Activated naive CD8-positive, alpha-beta T cell (primary cell): ENCODE results near the gene SNX10.

Experiments used
- H3K27ac Mint-ChIP-seq: one replicate; pipeline ENCODE4 v1.8.0; 2021; ENCODE audit warnings: mixed read lengths
- H3K27me3 Mint-ChIP-seq: one replicate; pipeline ENCODE4 v1.8.0; 2021; ENCODE audit warnings: mixed read lengths
- H3K36me3 Mint-ChIP-seq: one replicate; pipeline ENCODE4 v1.8.0; 2021; ENCODE audit warnings: mixed read lengths
- H3K4me1 Mint-ChIP-seq: one replicate; pipeline ENCODE4 v1.8.0; 2021; ENCODE audit warnings: low read depth, mixed read lengths
- H3K4me3 Mint-ChIP-seq: one replicate; pipeline ENCODE4 v1.8.0; 2021; ENCODE audit warnings: mild to moderate bottlenecking, mixed read lengths
- H3K9me3 Mint-ChIP-seq: one replicate; pipeline ENCODE4 v1.8.0; 2021; ENCODE audit warnings: low read depth, mixed read lengths

The SNX10 gene

DNA sequence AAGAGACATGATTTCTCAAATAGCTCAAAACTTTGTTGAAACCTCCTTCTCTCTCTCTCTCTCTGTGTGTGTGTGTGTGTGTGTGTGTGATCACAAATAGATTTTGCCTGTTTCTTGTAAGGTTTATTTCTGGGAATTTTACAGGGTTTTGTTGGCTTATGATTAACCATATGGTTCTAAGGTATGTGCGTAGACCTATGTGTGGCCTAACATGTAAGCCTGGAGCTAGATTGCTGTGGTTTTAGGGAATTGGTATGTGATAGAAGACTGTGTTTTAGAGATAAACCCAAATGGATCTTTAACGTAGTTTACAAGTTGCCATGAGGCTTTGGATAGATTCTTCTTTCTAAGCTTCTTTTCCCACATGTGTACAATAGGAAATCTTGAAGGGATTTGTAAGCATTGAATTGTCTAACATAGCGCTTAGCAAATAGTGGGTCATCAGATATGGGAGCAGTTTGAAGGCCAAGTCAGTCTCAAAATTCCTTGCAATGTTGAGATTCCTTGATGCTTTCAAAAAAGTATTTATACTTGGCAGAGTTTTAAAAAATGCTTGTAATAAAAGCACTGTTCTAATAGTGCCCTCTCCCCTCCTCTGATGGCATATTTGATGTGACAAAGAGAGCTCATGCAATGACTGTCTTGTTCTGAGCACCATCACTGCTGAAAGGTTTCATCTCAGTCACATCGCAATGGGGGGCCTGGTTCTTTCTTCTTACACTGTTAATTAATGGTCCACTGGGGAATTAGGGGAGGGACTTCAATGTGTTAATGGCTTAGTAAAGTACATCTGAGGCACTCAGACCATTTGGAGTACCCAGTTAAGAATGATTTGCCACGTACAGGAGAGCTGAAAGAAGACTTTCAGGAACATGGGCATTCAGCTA is 118.2 kb downstream of the SNX10 start:
- H3K4me3 Mint-ChIP-seq = no peak overlapping the region
- H3K4me1 Mint-ChIP-seq = no peaks in the 10 kb centered on the region
- no peaks in the 10 kb centered on the region for H3K36me3 Mint-ChIP-seq
- H3K27ac Mint-ChIP-seq = no peak overlapping the region
- peaks cover 6% of the 10 kb centered on the region for H3K27me3 Mint-ChIP-seq
- peaks cover 9% of the 10 kb centered on the region for H3K9me3 Mint-ChIP-seq

DNA sequence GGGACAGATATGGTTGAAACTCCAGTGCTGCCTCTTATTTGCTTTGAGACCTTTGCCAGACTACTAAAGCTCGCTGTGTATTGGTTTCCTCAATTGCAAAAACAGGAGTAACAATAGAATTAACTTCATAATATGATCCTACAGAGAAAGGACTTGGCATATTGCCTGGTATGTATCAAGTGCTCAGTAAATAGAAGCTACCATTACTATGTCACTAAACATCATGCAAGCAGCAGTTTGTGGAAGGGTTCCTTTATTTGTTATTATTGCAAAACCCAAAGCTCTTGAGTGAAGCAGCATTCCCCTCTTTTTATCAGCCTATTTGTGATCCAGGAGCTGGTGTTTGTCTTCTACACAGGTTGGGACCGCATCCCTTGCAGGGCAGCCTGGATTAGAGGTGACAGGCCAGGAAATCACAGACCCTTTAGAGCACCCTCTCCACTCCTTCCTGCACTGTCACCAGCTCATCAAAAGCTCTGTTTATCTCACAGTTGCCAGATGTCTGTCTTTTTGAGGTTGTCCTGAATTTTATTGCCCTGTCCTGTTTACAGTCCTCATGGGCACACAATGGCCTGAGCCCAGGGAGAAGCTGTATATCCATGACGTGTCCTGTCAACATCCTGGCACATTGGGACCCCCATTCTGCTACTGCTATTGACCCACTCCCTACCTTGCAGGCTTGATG is 121.5 kb downstream of the SNX10 start:
- H3K27ac Mint-ChIP-seq = no peak overlapping the region
- H3K4me3 Mint-ChIP-seq = no peak overlapping the region
- H3K27me3 Mint-ChIP-seq = peaks cover 5% of the 10 kb centered on the region
- H3K9me3 Mint-ChIP-seq = no peaks in the 10 kb centered on the region
- no peaks in the 10 kb centered on the region for H3K36me3 Mint-ChIP-seq
- no peaks in the 10 kb centered on the region for H3K4me1 Mint-ChIP-seq

DNA sequence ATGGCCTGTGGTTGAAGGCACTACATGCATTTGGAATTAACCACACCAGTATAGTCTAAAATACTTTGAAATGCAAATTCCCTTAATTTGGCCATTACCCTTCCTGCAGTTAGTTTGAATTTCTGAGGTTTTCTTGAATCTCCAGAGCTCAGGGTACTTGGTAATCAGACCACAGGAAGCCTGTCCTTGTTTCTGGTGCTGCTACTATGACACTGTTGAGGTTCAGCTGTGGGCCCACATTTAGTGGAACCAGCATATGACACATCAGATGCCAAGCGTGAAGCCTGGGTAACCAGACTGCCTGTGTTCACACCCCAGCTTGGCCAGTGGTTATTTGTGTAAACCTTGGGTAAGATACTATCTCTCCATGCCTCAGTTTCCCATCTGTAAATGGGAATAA is 124.3 kb downstream of the SNX10 start:
- Mint-ChIP-seq H3K9me3 (no peaks in the 10 kb centered on the region), H3K4me3 (no peak overlapping the region), H3K27ac (no peak overlapping the region), H3K36me3 (no peaks in the 10 kb centered on the region), H3K27me3 (peaks cover 5% of the 10 kb centered on the region), H3K4me1 (no peaks in the 10 kb centered on the region)

DNA sequence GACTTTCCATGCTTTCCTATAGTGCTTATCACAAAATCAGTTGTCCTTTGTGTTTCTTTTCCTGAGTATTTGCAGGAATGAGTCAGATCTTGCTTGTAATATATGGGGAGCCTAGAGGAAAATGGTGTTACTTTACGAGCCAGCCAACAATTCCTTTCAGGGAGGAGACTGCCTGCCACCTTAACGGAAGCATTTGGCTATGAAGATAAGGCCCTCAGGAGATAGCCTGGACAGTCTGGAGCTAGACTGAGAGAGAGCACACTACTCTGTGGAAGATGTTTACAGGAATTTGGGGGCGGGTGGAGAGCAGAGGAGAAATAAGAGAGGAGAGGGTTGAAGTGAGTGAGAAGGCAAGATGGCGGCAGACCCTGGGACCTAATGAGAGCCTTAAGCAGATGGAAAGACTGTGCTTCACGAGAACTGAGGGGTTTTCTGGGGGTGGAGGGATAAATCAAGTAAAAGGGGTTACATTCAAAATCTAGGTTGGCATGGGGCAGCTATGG is 126.3 kb downstream of the SNX10 start:
- H3K9me3 Mint-ChIP-seq = no peaks in the 10 kb centered on the region
- H3K36me3 Mint-ChIP-seq = no peaks in the 10 kb centered on the region
- H3K27me3 Mint-ChIP-seq = peaks cover 5% of the 10 kb centered on the region
- H3K4me3 Mint-ChIP-seq = no peak overlapping the region
- no peaks in the 10 kb centered on the region for H3K4me1 Mint-ChIP-seq
- no peak overlapping the region for H3K27ac Mint-ChIP-seq

- Mint-ChIP-seq H3K4me1 (no peaks in the 10 kb centered on the region), H3K9me3 (no peaks in the 10 kb centered on the region), H3K27ac (no peak overlapping the region), H3K36me3 (no peaks in the 10 kb centered on the region), H3K27me3 (peaks cover 4% of the 10 kb centered on the region), H3K4me3 (no peak overlapping the region)
These were observed 127.5 kb downstream of the SNX10 start for GRCh38 chr7:26419198-26419597.

DNA sequence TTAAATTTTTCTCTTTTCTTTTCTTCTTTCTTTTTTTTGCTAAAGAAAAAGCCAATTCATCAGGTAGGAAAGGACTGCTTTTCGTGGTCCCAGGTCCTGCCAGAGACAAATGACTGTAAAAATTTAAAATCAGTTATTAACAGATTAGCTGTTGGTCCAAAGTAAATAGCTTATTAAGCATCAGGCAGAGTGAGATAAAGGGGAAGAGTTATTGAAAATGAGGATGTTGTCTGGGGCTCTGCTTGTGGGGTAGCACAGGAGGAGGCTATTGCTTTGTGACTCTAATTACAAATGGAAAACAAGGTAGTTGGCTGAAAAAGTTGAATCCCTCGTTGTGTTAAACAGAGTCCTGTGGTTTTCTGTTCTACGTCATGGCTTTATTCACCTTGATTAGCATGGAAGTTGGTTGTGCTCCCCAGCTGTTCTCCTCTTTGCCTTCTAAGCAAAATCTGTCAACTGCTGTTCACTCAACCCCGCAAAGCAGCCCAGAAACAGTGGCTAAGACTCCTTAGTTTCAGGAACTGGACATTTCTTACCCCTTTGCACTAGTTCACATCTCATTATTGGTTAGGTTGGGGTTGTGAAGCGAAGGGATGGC is 128.9 kb downstream of the SNX10 start:
- Mint-ChIP-seq H3K4me3 (no peak overlapping the region), H3K27ac (no peak overlapping the region), H3K27me3 (peaks cover 4% of the 10 kb centered on the region), H3K4me1 (no peaks in the 10 kb centered on the region), H3K36me3 (no peaks in the 10 kb centered on the region), H3K9me3 (no peaks in the 10 kb centered on the region)

- Mint-ChIP-seq H3K9me3 (no peaks in the 10 kb centered on the region), H3K27ac (no peak overlapping the region), H3K4me1 (no peaks in the 10 kb centered on the region), H3K27me3 (peaks cover 3% of the 10 kb centered on the region), H3K4me3 (no peak overlapping the region), H3K36me3 (no peaks in the 10 kb centered on the region)
These were observed 131.1 kb downstream of the SNX10 start for GRCh38 chr7:26422761-26423160.

DNA sequence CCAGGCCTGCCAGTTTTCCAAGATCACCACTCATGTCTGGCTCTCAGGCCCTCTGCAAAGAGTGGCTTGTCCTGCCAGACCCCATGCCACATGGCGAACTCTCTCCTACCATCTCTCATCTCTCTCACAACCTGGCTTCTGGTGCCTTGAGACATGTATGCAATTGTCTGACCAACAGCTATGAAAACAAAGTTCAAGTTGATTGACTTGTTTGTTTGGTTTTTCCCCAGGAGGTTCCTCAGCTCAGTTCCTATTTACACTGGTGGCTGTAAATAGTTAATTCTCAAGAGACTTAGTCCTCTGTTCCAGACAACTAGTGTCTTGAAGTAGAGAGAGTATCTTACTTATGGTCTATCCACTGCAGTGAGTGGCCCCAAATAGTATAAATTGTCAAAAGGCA is 131.8 kb downstream of the SNX10 start:
- H3K4me1 Mint-ChIP-seq = no peaks in the 10 kb centered on the region
- no peak overlapping the region for H3K27ac Mint-ChIP-seq
- H3K36me3 Mint-ChIP-seq = no peaks in the 10 kb centered on the region
- H3K27me3 Mint-ChIP-seq = no peaks in the 10 kb centered on the region
- H3K4me3 Mint-ChIP-seq = no peak overlapping the region
- H3K9me3 Mint-ChIP-seq = no peaks in the 10 kb centered on the region
